ENCODE measurements around the gene CMTM2.

The CMTM2 gene, protein sequence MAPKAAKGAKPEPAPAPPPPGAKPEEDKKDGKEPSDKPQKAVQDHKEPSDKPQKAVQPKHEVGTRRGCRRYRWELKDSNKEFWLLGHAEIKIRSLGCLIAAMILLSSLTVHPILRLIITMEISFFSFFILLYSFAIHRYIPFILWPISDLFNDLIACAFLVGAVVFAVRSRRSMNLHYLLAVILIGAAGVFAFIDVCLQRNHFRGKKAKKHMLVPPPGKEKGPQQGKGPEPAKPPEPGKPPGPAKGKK

GRCh38 chr16:66578651-66579531, at the start of gene CMTM2:
TSS of gene CMTM2 (plus strand) at chr16:66579463. CDS start at chr16:66579608, 145 bp downstream.
- in situ Hi-C loops (cut with HindIII; ENCODE audit: low sequenced_read_pairs): no loop called here

- in situ Hi-C loops (cut with HindIII; ENCODE audit: low sequenced_read_pairs): no loop called here
Measured at GRCh38 chr16:66529475-66529874, 49.8 kb upstream of the CMTM2 start.

- in situ Hi-C loops (cut with HindIII; ENCODE audit: low sequenced_read_pairs): no loop called here
Measured at GRCh38 chr16:66534376-66534799, 44.9 kb upstream of the CMTM2 start.

GRCh38 chr16:66536525-66536924, 42.7 kb upstream of the CMTM2 start:
- in situ Hi-C loops (cut with HindIII; ENCODE audit: low sequenced_read_pairs): no loop called here

- in situ Hi-C loops (cut with HindIII; ENCODE audit: low sequenced_read_pairs): no loop called here
Measured at GRCh38 chr16:66537236-66537635, 42.0 kb upstream of the CMTM2 start.

GRCh38 chr16:66538910-66539309, 40.4 kb upstream of the CMTM2 start:
- in situ Hi-C loops (cut with HindIII; ENCODE audit: low sequenced_read_pairs): no loop called here

- in situ Hi-C loops (cut with HindIII; ENCODE audit: low sequenced_read_pairs): no loop called here
Measured at GRCh38 chr16:66539623-66540469, 39.4 kb upstream of the CMTM2 start.

- in situ Hi-C loops (cut with HindIII; ENCODE audit: low sequenced_read_pairs): no loop called here
Measured at GRCh38 chr16:66541388-66542355, 37.6 kb upstream of the CMTM2 start.

DNA sequence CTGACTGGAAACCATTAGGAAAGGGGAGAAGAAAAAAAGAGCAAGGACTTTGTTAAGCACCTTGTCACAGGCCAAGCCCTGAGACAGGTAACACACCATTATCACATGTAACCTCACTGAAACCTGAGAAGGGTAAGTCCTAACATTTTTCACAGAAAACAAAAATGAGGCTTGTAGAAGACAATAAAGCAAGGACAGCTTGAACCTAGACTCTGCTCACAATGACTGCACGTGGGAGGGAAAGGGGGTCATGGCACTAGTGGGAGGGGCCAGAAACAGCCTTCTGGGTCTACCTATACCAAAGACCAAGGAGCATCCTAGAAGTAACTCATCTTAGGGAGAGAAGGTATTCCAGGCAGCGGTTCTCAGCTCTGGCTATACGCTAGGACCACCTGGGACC, 36.9 kb upstream of the CMTM2 start:
- in situ Hi-C loops (cut with HindIII; ENCODE audit: low sequenced_read_pairs): no loop called here

GRCh38 chr16:66543541-66543940, 35.7 kb upstream of the CMTM2 start:
- in situ Hi-C loops (cut with HindIII; ENCODE audit: low sequenced_read_pairs): no loop called here

GRCh38 chr16:66544016-66544757, 35.1 kb upstream of the CMTM2 start:
- in situ Hi-C loops (cut with HindIII; ENCODE audit: low sequenced_read_pairs): no loop called here

DNA sequence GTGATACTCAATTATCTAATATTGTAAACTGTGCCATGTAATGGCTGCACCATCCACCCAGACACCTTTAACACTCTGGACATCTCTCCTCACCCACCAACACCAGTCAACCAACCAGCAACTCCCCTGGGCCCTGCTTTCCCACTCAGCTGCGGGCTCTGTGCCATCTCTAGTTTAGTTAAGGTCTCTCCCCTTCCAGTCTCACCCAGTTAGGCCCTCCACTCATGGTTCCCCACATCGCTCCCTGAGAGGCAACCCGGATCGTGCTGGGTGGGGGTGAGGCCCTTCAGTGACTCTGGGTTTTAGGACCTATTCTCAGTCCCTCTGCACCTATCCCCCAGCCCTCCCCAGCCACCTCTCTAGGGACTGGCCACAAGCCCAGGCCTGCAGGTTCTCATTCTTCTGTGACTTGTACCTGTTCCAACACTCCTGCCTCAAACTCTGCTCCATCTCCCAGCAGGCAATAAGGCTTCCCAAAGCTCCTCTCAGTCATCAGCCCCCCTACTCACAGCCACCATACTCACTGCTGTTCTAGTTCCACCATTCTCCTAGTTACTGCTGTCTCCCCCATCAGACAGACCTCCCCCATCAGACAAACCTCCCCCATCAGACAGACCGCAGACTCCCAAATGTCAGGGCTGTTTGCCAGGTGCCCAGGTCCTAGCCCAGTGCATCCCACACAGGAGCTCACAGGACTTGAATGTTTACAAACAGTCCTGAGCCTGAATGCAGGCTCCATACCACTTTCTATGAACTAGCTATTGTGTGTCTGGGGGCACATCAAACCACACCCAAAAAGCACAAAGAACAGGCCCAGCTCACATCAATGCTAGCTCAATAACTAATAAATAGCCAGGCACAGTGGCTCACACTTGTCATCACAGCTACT, 31.9 kb upstream of the CMTM2 start:
- in situ Hi-C loops (cut with HindIII; ENCODE audit: low sequenced_read_pairs): no loop called here

DNA sequence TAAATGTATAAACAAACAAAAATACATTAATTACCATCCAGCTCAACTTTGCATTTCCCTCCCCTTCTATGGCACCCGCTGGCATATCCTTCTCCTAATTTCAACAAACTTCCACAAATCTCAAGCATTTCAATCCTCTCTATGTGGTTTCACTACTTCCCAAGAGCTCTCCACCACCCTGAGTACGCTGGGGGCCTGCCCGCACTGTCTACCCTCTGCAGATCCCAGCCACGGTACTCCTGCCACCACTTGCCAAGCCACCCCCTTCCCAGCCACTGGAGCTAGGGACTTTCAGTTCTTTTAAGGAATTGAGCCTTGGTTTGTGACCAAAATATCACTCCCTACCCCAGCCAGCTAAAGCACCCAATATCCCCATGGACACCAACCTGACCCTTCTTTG, 31.2 kb upstream of the CMTM2 start:
- in situ Hi-C loops (cut with HindIII; ENCODE audit: low sequenced_read_pairs): no loop called here

DNA sequence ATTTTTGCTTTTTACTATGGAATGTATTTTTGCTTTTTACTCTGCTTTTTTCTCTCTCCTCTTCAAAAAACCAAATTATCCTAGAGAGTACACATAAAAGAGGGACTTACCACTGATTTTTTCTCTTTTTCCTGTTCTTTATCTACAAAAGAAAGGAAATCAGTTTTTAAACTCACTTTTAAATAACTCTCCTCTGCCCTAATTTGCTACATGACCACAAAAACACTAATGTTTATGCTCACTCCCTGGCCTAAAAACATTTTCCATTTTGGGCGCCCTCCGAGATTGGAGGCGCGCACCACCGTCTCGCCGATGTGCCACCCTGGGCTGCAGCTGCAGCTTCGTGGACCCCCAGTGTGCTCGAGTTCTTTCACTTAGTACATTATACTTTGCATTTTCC, 30.4 kb upstream of the CMTM2 start:
- in situ Hi-C loops (cut with HindIII; ENCODE audit: low sequenced_read_pairs): no loop called here

- in situ Hi-C loops (cut with HindIII; ENCODE audit: low sequenced_read_pairs): no loop called here
Measured at GRCh38 chr16:66549284-66550131, 29.8 kb upstream of the CMTM2 start, which contains the start of gene TK2. TSS of gene TK2 (minus strand) at chr16:66550122. CDS start at chr16:66550061, 61 bp downstream.

GRCh38 chr16:66551348-66551759, 27.9 kb upstream of the CMTM2 start:
- in situ Hi-C loops (cut with HindIII; ENCODE audit: low sequenced_read_pairs): no loop called here

DNA sequence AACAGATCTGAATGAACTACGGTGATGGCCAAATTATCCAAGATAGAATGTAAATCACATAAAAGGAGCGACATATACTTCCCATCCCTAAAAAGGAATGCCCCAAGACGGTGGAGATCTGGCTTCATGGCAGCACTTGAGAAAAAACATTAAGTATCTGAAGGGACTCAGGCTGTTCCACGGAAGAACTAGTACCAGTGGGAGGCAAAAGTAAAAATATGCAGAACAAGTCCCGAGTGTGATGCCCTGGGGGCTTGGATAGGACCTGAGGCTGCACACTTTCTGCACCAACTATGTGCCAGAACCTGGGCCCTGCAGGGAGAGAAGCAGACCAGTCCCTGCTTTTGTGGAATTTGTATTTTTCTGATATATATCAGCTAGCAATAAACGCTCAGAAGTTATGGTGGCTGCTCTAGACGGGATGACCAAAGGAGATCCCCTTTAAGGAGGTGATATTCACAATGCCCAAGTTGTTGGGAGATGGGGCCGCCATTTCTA, 27.4 kb upstream of the CMTM2 start:
- in situ Hi-C loops (cut with HindIII; ENCODE audit: low sequenced_read_pairs): no loop called here
